Psoas muscle (tissue), 8 donors: ENCODE data around the gene PRPF40B. TPM values are rescaled to one million over a fixed set of nuclear protein-coding genes. Genes with fewer than 3 reads are reported as not detected.
A peak's percentile ranks its signal among the peaks of the same experiment; 100 is the strongest.

ENCODE experiments used
- ATAC-seq, 4 donors: fragments of 200-7000 bp; cut with Tn5 transposase; one replicate each; pipeline ENCODE4 v1.9.1; 2020; ENCODE audit warnings: moderate library complexity in 3 of 4, mild to moderate bottlenecking in 2 of 4
- DNase-seq, 2 donors: peaks; one replicate each; pipeline ENCODE4 v3.0.0-alpha.2; 2020
- H3K27ac ChIP-seq: fragments of 200-600 bp; one replicate; pipeline ENCODE4 v1.8.0; 2022
- H3K27me3 ChIP-seq, 3 donors: fragments of 200-600 bp in 1 of 3; one replicate each; pipeline versions ENCODE4 v1.6.1 to v1.8.0; 2013 to 2022; ENCODE audit warnings: low read length in 2 of 3, mild to moderate bottlenecking in 2 of 3, moderate library complexity in 1 of 3; ENCODE audit not compliant: insufficient read depth in 3 of 3
- H3K36me3 ChIP-seq, 2 donors: fragments of 200-600 bp in 1 of 2; one replicate each; pipeline versions ENCODE4 v1.6.1 to v1.8.0; 2013 to 2022; ENCODE audit warnings: low read depth in 1 of 2, mild to moderate bottlenecking in 1 of 2, moderate library complexity in 1 of 2; ENCODE audit not compliant: insufficient read depth in 1 of 2
- H3K4me1 ChIP-seq: fragments of 200-600 bp; one replicate; pipeline ENCODE4 v1.8.0; 2022
- H3K4me3 ChIP-seq: fragments of 200-600 bp; one replicate; pipeline ENCODE4 v1.8.0; 2022; ENCODE audit warnings: mild to moderate bottlenecking
- H3K9me3 ChIP-seq: fragments of 200-600 bp; one replicate; pipeline ENCODE4 v1.8.0; 2022
- WGBS, 3 donors: extraction: QIAGEN DNeasy Blood & Tissue Kit; methylation state at CpG; one replicate each; pipeline versions ENCODE4 v1.1.6 to v1.1.7; 2013; 5-methylcytosine and 5-hydroxymethylcytosine counted together
- intact Hi-C, 2 donors: fragments of 100-400 bp; cut with DNase I; formaldehyde crosslinking; loops; one replicate each; pipeline versions ENCODE4 v1.11.0 to v1.14.2; 2022
- polyA plus RNA-seq, 3 donors: library from polyadenylated mRNA; stranded (reverse); fragments of 200-250 nt; gene quantifications; one replicate each; pipeline ENCODE4 v1.2.3, GENCODE V29; 2013
- total RNA-seq, 4 donors: library from RNA; stranded (reverse); fragmentation: NEBNext Ultra II Directional in 2 of 4; extraction: Animal tissue kit (Norgen Biotek cat#: 25700) in 2 of 4; gene quantifications; one replicate each; pipeline versions ENCODE4 v1.2.1 to v1.2.4, GENCODE V29; 2021 to 2023
- TF ChIP-seq, protein P1 (sequence below): fragments of 200-600 bp; IDR thresholded peaks from one replicate; pipeline ENCODE4 v1.8.0; 2022; ENCODE audit warnings: antibody characterized with exemption
- donor health status: healthy with polysubstance abuse.
- donor health status: DM: no; HTN: no; CAD: no; lungs with moderate emphysema.
- donor health status: Bipolar disorder and iron deficiency.
- donor health status: healthy.
- donor health status: DM: yes; HTN: yes; CAD: no.
- donor health status: DM: no; HTN: no; CAD: no.
- donor health status: DM: no; HTN: no; CAD: no.
- donor health status: DM: yes; HTN: yes; CAD: no.

The PRPF40B gene
- total and polyA plus RNA-seq, 7 donors = 10.1 to 26.1 (median 24.5) TPM

DNA sequence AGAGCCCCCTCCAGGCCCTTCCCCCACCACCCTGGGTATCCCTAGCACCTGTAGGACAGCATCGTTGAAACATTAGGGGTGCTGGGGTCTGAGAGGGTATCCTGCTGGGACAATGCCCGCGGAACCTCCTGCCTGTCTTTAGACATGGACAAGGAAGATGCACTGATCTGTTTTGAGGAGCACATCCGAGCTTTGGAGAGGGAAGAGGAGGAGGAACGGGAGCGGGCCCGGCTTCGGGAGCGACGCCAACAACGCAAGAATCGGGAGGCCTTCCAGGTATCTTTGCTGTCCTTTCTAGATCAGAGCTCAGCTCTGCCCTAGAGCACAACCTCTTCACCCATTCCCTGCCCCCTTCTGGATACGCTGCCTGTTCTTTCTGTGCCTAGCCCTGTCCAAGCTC lies 13.2 kb downstream of the PRPF40B start:
- ATAC-seq = no peak
- Histone ChIP-seq H3K27me3 (no peaks in the 10 kb centered on the region), H3K27ac (no peak overlapping the region), H3K9me3 (no peaks in the 10 kb centered on the region), H3K4me3 (no peak overlapping the region), H3K36me3 (peaks cover 0 to 96% of the 10 kb centered on the region in 2 donors), H3K4me1 (peaks cover 18% of the 10 kb centered on the region)
- TF ChIP-seq, protein P1, sequence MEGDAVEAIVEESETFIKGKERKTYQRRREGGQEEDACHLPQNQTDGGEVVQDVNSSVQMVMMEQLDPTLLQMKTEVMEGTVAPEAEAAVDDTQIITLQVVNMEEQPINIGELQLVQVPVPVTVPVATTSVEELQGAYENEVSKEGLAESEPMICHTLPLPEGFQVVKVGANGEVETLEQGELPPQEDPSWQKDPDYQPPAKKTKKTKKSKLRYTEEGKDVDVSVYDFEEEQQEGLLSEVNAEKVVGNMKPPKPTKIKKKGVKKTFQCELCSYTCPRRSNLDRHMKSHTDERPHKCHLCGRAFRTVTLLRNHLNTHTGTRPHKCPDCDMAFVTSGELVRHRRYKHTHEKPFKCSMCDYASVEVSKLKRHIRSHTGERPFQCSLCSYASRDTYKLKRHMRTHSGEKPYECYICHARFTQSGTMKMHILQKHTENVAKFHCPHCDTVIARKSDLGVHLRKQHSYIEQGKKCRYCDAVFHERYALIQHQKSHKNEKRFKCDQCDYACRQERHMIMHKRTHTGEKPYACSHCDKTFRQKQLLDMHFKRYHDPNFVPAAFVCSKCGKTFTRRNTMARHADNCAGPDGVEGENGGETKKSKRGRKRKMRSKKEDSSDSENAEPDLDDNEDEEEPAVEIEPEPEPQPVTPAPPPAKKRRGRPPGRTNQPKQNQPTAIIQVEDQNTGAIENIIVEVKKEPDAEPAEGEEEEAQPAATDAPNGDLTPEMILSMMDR = no peak
- intact Hi-C loops = no loop called here
- 49 to 72% (median 69%) methylated on average over 13 of the region's 13 CpGs for WGBS, 3 donors
- DNase-seq = no peak

DNA sequence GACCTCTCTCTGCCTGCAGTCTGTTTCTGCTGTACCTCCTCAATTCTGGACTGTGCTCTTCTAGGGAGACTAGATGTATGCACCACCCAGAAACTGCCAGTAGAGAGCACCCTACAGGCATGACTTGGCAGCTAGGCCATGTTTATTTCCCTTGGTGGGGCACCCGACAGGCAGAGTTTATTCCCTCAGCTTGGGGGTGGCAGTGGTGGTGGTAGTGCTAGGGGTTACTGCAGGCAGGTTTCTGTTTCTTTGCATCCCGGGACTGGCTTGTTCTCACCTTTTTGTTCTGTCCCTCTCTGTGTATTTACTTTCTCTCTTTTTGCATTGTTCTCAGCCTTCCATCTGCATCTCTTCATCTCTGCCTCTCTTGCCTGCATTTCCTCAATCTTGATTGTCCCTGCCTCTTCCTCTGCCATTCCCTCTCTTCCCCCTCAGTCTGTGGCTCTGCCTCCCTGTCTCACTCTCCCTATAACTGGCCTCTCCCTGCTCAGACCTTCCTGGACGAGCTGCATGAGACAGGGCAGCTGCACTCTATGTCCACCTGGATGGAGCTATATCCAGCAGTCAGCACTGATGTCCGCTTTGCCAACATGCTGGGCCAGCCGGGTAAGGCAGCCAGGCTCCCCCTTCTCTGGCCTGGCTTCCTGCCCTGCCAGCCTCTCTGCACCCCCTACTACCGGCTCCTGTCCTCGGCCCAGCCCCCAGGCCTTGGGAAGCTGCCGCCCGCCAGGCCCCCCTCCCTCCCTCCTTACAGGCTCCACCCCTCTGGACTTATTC lies 13.8 kb downstream of the PRPF40B start:
- Histone ChIP-seq H3K4me3 (no peak overlapping the region), H3K4me1 (peaks cover 18% of the 10 kb centered on the region), H3K27me3 (no peaks in the 10 kb centered on the region), H3K36me3 (peaks cover 0 to 96% of the 10 kb centered on the region in 2 donors), H3K27ac (no peak overlapping the region), H3K9me3 (no peaks in the 10 kb centered on the region)
- ATAC-seq = peak; percentile 67 to 85 (median 82)
- DNase-seq = no peak
- TF ChIP-seq, protein P1 = peak; percentile 57
- 26 to 32% (median 29%) methylated on average over 9 of the region's 9 CpGs for WGBS, 3 donors
- intact Hi-C loops = no loop called here

DNA sequence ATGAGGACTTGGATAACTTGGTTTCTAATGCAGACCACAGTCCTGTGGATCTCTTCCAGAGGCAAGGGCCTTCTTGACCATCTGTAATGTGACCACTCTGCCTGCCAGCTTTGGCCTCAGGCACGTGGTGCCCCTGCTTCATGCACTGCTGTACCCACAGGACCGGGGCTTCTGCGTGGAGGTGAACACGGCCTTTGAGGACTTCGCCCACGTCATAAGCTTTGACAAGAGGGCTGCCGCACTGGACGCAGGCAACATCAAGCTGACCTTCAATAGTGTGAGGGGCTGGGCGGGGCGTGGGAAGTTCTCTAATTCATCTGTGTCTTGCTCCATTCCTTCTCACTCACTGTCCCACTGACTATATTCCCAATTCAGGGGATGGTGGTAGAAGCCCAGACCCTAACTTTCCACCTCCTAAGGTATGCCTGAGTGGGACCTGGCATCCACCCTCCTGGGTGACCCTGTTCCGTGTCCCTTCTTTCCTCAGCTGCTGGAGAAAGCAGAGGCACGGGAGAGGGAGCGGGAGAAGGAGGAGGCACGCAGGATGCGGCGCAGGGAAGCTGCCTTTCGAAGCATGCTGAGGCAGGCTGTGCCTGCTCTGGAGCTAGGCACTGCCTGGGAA lies 18.5 kb downstream of the PRPF40B start:
- peaks cover 14% of the 10 kb centered on the region for H3K4me1 ChIP-seq
- no peak overlapping the region for H3K4me3 ChIP-seq
- no peaks in the 10 kb centered on the region for H3K27me3 ChIP-seq
- no peak for DNase-seq
- no peak for ATAC-seq
- no peaks in the 10 kb centered on the region for H3K9me3 ChIP-seq
- intact Hi-C loops = no loop called here
- peaks cover 0 to 96% of the 10 kb centered on the region in 2 donors for H3K36me3 ChIP-seq
- no peak overlapping the region for H3K27ac ChIP-seq
- TF ChIP-seq, protein P1 = no peak
- 84 to 89% (median 85%) methylated on average over 17 of the region's 17 CpGs for WGBS, 3 donors

DNA sequence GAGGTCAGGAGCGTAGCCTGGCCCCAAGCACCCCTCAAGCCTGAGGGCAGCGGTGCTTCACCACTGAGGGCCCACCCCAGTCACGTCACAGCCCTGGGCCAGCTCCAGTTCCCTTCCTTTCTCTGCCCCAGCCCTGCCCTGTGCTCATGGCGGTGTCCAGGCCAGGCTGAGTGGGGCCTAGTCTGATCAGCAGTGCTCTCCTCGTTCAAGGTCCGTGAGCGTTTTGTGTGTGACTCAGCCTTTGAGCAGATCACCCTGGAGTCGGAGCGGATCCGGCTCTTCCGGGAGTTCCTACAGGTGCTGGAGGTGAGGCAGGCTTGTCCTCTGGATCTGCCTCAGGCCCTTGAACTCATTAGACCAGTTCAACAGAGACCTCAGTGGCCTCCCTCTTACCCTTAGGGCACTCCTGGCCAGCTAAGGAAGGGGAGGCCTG lies 19.0 kb downstream of the PRPF40B start:
- no peak overlapping the region for H3K4me3 ChIP-seq
- no peaks in the 10 kb centered on the region for H3K9me3 ChIP-seq
- H3K4me1 ChIP-seq = peaks cover 8% of the 10 kb centered on the region
- H3K27ac ChIP-seq = no peak overlapping the region
- TF ChIP-seq, protein P1 = no peak
- no peaks in the 10 kb centered on the region for H3K27me3 ChIP-seq
- ATAC-seq (no peak), DNase-seq (no peak)
- peaks cover 0 to 93% of the 10 kb centered on the region in 2 donors for H3K36me3 ChIP-seq
- intact Hi-C loops = no loop called here
- WGBS, 3 donors = 81 to 89% (median 88%) methylated on average over 9 to 11 of the region's 11 CpGs
